ENCODE measurements around the gene CTNNBL1.

DNA sequence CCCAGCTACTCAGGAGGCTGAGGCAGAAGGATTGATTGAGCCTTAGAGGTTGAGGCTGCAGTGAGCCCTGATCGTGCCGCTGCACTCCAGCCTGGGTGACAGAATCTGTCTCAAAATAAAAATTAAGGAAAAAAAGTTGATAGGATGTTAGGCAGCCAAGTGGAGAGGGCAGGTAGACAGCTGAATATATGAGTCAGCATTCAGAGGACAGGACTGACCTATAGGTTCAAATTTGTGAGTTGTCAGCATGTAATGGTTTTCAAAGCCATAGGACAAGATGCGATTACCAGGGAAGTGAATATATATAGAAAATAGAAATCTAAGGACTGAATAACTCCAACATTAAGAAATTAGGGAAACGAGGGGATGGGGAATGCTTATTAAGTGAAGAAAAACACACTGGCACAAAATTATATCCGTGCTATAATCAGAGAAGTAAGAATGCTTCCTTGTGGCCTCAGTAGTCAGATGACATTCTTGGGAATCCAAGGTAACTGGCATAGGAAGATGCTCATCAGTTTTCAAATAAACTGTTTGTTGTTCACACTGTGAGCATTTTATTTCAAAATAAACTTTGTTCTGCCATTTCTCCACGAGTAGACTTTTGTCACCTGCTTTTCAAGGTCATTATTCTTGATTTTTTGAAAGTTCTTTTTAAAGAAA lies 145.1 kb downstream of the CTNNBL1 start:
- TF ChIP-seq, protein P1, sequence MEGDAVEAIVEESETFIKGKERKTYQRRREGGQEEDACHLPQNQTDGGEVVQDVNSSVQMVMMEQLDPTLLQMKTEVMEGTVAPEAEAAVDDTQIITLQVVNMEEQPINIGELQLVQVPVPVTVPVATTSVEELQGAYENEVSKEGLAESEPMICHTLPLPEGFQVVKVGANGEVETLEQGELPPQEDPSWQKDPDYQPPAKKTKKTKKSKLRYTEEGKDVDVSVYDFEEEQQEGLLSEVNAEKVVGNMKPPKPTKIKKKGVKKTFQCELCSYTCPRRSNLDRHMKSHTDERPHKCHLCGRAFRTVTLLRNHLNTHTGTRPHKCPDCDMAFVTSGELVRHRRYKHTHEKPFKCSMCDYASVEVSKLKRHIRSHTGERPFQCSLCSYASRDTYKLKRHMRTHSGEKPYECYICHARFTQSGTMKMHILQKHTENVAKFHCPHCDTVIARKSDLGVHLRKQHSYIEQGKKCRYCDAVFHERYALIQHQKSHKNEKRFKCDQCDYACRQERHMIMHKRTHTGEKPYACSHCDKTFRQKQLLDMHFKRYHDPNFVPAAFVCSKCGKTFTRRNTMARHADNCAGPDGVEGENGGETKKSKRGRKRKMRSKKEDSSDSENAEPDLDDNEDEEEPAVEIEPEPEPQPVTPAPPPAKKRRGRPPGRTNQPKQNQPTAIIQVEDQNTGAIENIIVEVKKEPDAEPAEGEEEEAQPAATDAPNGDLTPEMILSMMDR (IDR thresholded peaks at IDR 0.05): no peak
- TF ChIP-seq ZNF219 (CRISPR knock-in tag; IDR thresholded peaks at IDR 0.05; ENCODE audit: borderline replicate concordance): no peak
- TF ChIP-seq SP1 (CRISPR knock-in tag; conservative IDR thresholded peaks at IDR 0.05): no peak
- no peak for TF ChIP-seq NR2C2 (CRISPR knock-in tag; IDR thresholded peaks at IDR 0.05)
- TF ChIP-seq ETV6 (CRISPR knock-in tag; IDR thresholded peaks at IDR 0.05): no peak
- no peak for TF ChIP-seq SMAD3 (CRISPR knock-in tag; IDR thresholded peaks at IDR 0.05; ENCODE audit: borderline replicate concordance)
- TF ChIP-seq, protein P2, sequence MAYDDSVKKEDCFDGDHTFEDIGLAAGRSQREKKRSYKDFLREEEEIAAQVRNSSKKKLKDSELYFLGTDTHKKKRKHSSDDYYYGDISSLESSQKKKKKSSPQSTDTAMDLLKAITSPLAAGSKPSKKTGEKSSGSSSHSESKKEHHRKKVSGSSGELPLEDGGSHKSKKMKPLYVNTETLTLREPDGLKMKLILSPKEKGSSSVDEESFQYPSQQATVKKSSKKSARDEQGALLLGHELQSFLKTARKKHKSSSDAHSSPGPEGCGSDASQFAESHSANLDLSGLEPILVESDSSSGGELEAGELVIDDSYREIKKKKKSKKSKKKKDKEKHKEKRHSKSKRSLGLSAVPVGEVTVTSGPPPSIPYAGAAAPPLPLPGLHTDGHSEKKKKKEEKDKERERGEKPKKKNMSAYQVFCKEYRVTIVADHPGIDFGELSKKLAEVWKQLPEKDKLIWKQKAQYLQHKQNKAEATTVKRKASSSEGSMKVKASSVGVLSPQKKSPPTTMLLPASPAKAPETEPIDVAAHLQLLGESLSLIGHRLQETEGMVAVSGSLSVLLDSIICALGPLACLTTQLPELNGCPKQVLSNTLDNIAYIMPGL (CRISPR knock-in tag; IDR thresholded peaks at IDR 0.05): no peak
